OCI-LY7 (cell line): ENCODE data around the gene PHAX.
"Not testable (repeated sequence)": the region's sequence is repeated elsewhere in the genome, so short reads cannot be mapped to it uniquely, and the experiment has no call there.

ENCODE experiments used
- CTCF ChIP-seq: fragments of 200-600 bp; sonication (generic); conservative IDR thresholded peaks from 2 replicates; pipeline ENCODE4 v1.5.1; 2014; ENCODE audit warnings: mild to moderate bottlenecking, antibody characterized with exemption, low read length, moderate library complexity, mixed read lengths
- EZH2phosphoT487 ChIP-seq: fragments of 200-600 bp; sonication (generic); IDR thresholded peaks from 2 replicates; pipeline ENCODE4 v1.6.1; 2018; ENCODE audit warnings: low read depth, borderline replicate concordance, mild to moderate bottlenecking, mixed run types, antibody characterized with exemption, low read length, moderate library complexity, mixed read lengths

- TF ChIP-seq CTCF, EZH2phosphoT487: not testable (repeated sequence)
Measured at GRCh38 chr5:126670109-126670508, 69.4 kb downstream of the PHAX start.
